HG02571 (cell line): ENCODE measurements around the gene CSRNP2.

Experiments used
- ATAC-seq: cut with Tn5 transposase; IDR thresholded peaks from one replicate; pipeline ENCODE4 v1.9.1; 2021; ENCODE audit warnings: mild to moderate bottlenecking, moderate library complexity; ENCODE audit not compliant: unreplicated experiment

The CSRNP2 gene, protein sequence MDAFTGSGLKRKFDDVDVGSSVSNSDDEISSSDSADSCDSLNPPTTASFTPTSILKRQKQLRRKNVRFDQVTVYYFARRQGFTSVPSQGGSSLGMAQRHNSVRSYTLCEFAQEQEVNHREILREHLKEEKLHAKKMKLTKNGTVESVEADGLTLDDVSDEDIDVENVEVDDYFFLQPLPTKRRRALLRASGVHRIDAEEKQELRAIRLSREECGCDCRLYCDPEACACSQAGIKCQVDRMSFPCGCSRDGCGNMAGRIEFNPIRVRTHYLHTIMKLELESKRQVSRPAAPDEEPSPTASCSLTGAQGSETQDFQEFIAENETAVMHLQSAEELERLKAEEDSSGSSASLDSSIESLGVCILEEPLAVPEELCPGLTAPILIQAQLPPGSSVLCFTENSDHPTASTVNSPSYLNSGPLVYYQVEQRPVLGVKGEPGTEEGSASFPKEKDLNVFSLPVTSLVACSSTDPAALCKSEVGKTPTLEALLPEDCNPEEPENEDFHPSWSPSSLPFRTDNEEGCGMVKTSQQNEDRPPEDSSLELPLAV

DNA sequence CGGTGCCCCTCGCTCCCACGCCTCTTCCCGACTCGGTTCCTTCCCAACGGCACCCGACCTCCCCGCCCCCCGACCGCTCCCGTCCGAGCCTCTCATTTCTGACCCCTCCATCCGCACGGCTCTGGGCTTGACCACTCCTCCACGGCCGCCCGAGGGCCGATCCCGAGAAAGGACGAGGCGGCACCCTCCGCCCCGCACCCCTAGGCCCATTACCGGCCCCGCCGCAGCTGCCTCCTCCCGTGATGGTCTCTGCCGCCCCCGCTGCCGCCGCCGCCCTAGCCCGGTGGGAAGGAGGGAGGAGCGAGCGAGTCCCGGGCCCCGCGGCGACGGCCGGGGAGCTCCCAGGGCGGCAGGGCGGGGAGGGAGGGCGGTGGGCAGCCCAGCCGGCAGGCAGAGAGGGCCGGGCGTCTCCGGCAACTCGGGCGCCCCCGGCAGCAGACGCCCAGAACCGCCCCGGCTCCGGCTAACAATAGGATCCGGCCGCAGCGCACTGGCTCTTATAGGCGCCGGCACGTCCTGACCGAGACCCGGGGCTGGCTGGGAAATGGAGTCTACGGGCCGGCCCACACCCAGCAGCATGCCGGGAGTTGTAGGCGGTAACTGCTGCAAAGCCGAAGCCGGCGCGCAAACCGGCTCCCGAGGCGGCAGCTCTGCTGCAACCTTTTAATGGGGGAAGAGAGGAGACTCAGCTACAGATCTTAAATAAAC lies at the start of gene CSRNP2:
TSS of gene CSRNP2 (minus strand) at position 471 of the 708 bp plus-strand sequence. CDS start 7,035 bp downstream, outside the sequence.
- ATAC-seq: peak; percentile 94

DNA sequence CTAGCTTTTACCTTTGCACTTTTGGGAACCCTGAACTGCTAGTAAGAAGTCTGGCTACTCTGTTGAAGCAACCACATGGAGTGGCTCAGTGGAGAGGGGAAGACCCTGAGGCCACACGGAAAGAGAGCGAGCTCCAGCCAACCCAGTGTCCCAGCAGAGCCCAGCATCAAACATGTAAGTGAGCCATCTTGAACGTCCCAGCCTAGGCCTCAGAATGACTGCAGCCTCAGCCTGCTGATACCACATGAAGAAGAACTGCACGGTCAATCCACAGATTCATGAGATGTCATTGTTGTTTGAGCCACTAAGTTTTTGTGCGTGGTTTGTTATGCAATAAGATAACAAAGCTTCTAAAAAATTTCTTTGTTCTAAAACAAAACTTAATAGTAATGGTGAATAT lies 49.3 kb upstream of the CSRNP2 start:
- ATAC-seq: no peak

DNA sequence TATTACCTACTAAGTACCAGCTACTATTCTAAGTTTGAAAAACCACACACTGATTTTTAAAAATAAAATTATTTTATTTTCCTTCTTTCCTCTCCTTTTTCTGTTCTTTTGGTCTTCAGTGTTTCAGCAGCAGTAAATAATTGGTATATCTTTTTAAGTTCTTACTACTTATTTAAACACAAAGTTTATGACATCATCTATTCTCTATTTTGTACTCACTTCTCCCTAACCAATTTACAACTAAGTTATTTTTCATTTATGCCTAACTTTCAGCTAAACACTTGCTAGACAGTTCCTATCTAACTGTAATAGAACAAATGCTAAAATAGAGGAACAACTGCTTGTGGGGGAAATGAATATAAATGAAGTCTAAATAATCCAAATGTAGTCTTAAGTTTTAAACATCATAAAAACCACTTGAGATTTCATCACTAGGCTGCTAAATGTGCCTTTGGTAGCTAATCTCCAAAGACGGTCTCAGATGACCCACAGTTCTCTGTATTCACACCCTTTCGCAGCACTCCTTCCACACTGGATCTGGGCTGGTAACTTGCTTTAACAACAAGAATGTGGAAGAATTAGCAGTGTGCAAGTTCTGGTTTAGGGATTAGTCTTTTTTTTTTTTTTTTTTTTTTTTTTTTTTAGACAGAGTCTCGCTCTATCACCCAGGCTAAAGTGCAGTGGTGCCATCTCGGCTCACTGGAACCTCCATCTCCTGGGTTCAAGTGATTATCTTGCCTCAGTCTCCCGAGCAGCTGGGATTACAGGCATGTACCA lies 48.5 kb upstream of the CSRNP2 start:
- ATAC-seq: no peak

DNA sequence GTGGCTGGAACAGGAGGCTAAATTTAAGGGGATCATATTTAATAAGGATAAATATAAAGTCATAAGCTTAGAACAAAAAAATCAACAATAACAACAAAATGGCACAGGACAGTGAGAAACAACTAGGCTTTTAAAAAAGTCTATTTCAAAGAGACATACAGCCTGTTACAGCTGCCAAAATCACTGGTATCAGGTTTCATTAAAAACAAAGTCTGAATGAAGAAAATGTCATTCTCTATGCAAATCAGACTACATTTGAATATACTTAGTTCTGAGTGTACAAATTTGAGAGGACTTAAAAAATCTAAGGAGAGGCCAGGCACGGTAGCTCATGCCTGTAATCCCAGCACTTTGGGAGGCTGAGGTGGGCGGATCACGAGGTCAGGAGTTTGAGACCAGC lies 45.5 kb upstream of the CSRNP2 start:
- ATAC-seq: no peak

DNA sequence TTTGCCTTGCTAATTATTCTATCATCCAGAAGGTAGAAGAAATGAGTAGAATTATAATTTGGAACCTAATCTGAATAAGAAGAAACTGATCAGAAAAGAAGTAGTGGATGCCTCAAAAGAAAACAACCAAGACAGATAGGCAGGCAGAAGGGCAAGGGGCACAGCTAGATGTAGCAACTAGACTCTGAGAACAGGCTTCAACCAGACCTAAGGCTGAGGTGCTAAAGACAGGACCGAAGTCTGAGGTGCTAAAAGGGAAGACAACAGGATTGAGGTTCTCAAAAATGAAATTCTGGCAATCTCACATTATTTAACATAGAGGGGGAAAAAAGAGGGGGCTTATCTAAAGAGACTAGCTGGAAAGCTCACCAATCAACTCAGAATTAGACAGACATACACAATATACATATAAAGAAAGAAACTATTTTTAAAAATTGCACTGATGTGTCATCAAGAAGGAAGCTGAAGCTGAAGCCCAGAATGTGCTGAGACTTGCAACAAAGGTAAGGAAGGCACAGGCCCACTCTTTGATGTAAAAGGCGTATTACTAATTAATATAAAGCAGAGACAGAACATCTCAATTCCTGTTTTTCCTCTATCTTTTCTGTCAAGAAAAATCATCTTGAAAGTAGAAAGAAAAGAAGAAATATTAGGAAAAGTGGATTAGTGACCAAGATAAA lies 43.8 kb upstream of the CSRNP2 start:
- ATAC-seq: no peak

DNA sequence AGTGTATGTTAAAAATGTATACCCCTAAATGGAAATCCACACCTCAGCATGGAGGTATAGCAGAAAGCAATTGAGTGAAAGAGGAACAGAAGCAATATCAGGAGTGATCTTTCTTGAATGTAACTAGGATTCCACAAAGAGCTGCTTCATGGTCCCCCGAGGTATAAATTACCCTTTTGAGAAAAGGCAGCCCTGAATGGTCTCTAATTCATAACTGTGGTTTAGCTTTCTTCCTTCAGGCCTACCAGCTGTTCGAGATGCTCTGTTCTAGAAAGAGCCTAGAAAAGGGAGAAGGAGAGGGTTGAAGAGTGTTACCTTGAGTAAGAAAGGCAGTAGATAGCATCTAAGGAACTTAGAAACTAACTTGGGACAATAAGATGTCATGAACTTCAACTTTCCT lies 42.9 kb upstream of the CSRNP2 start:
- no peak for ATAC-seq

DNA sequence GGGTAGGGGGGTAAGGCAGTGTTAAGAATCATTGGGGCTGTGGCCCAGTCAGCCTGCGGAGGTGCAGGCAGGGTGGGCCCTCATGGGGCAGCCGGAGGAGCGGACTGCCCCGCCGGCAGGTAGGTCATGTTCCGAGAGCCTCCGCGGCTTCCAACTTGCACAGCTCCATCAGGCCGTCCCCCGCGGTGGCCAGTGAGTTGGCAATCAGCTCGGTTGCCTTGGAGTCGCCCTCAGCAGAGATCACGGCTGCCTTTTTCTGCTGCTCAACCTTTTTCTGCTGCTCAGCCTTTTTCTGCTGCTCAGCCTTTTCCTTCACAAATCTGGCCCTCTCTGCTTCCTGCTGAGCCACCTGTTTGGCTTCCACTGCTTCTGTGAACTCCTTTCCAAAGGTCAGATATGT lies 41.1 kb upstream of the CSRNP2 start:
- ATAC-seq: no peak

DNA sequence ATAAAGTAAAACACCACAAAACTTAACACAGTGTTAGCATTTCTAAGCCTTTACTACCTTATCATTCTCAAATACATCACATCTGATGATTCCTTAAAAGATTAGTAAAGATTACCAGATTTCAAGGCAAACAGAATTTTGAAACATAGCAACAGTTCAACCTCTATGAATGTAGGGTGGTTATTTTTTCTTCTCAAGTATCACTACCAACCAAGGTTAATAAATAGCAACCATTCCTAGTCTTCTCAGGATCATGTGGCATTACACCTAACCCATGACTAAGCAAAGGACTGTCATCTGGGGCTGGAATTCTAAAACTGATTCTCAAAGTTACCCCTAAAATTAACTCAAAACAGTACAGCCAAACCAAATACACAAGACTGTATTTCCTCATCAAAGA lies 39.4 kb upstream of the CSRNP2 start:
- ATAC-seq: no peak

DNA sequence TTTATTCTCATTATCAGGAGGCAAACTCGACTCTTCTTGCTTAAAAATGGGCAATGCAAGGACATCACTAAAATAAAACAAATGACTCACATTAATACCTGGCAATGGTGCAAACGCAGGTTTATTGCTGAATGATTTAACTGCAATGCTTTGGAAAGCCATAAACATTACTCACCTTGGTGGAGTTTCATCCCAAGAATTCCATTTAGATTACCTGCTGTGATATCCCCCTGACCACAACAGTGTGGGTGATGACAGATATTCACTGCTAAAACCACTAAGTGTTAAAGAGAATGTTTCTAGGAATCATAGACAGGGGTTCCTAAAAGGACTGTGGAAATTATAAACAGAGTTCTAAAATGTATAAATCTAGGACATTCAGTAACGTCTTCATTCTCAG lies 35.3 kb upstream of the CSRNP2 start:
- ATAC-seq: no peak

DNA sequence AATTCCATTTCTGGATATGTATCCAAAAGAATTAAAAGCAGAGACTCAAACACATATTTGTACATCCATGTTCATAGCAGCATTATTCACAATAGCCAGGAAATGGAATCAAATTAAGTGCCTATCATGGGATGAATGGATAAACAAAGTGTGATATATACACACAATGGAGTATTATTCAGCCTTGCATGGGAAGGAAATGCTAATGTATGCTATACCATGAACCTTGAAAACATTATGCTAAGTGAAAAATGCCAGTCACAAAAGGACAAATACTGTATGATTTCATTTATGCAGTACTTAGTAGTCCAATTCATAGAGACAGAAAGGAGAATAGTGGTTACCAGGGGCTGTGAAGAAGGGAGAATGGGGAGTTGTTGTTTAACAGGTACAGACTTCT lies 32.1 kb upstream of the CSRNP2 start:
- no peak for ATAC-seq

DNA sequence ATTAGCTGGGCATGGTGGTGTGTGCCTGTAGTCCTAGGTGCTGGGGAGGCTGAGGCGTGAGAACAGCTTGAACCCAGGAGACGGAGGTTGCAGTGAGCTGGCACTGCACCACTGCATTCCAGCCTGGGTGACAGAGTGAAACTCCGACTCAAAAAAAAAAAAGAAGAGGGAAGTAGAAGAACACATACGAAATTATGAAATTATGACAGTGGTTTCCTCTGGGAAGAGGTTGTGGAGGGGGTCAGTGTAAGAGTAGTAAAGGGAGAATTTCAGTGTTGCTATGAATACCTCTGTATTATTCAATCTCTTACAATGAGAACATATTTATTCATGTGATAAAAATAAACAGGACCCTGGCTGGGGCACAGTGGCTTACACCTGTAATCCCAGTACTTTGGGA lies 24.7 kb upstream of the CSRNP2 start:
- no peak for ATAC-seq

DNA sequence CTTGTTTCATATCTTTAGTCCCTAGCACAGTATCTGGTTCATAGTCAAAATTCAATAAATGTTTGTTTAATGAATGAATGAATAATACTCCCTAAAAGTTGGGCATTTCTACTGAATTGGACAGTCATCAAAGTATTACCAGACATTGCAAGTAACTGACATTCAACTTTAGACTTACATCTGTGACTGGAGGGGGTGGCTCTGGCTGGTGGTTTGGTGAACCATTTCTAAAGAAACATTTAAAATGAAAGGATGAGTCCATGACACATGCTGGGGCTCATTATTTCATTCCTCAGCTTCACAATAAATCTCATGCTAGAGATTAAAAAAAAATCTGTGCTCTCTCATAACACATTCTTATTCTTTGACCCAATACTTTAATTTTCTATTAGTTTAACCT lies 20.6 kb upstream of the CSRNP2 start:
- no peak for ATAC-seq

DNA sequence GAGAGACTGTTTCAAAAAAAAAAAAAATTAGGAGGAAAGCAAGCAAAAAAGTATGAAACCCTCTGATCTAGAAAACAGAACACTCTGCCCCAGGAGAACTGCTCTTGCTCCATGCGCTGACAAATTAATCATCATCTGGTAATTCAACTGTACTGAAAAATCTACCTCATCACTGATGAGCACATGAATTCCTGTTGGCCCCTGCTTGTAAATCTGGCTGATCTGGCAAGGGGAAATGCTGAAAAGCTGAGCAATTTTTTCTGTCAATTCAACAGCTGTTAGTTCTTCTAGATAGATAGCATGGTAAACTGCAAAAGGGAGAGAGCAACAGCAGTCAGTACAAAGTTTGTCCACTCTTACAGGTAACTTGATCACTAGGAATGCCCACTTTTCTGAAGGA lies 15.2 kb upstream of the CSRNP2 start:
- no peak for ATAC-seq

DNA sequence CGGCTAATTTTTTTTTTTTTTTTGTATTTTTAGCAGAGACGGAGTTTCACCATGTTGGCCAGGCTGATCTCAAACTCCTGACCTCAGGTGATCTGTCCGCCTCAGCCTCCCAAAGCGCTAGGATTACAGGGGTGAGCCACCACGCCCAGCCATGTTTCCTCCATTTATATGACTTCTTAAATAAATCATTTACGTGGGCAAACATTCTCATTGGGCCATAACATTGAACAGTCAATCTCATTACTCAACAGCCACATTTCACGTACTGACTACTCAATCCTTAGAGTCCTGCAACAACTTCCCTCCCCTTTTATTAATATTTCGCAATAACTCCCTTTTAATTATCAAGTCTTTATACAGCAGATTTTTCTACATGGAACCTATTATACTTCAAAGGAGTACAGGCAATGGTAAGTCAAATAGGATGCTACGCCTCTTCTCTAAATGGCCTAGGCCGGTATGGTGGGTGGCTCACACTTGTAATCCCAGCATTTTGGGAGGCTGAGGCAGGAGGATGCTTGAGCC lies 7.4 kb upstream of the CSRNP2 start:
- no peak for ATAC-seq

DNA sequence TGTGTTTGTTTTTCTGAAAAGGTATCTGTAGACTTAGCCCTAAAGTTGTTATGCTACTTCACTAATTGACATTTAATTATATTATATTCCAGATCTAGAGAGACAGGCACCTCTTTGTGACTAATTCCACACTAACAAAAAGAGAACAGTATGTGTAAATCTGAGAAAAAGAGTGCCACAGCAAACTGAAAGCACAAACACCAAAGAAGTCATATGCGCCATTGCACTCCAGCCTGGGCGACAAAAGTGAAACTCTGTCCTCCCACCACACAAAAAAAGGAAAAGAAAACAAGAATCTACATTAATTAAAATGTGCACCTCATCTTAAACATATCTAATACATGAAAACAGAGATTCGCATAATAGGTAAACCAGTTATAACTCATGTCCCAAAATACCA lies 4.4 kb upstream of the CSRNP2 start:
- no peak for ATAC-seq

DNA sequence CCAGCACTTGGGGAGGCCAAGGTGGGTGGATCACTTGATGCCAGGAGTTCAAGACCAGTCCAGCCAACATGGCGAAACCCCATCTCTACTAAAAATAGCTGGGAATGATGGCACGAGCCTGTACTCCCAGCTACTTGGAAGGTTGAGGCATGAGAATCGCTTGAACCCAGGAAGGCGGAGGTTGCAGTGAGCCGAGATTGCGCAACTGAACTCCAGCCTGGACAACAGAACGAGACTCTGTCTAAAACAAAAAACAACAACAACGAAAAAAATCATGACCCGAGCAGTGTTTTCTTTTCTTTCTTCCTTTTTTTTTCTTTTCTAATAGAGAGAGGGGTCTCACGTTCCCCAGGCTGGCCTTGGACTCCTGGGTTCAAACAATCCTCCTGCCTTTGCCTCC lies 3.5 kb upstream of the CSRNP2 start:
- ATAC-seq: no peak

DNA sequence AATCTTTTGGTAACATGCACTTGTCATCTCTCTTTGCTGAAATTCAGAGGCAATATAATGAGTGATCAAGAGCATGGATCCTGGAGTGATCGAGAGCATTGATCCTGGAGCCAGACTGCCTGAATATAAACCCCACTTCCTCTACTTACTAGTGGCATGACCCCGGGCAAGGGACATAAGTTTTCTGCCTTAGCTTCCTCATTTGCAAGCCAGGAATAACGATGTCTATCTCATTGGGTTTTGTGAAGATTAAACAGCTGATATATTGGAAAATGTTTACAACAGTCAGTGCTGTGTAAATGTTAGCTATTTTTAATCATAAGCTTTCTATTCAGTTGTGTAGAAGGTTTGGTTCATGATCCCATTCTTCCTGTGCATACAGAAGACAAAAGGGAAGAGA lies 2.4 kb upstream of the CSRNP2 start:
- ATAC-seq: no peak

DNA sequence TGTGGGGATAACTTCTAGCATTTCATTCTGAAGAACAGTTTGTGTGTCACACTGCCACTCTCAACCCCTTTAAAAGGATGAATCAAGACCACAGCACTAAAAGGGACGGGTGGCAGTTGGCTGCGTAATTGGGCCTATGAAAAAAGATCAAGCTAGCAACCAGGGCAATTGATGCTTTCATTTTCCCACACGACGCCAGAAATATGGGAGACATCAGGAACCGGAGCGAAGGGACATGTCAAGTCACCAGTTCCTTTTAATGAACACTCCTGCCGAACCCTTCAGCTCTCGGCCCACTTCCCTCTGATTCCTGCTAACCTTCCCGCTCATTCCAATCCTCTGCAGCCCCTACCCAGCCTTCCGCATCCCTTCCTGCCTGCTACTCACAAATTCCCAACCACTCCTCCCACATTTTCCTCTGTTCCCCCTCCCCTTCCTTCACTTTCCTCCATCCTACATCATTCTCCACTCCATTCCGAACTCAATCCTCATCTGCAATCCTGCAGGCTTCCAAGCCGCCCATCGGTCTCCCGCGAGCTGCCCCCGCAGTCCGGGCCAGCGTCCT lies 753 bp downstream of the CSRNP2 start:
- no peak for ATAC-seq

DNA sequence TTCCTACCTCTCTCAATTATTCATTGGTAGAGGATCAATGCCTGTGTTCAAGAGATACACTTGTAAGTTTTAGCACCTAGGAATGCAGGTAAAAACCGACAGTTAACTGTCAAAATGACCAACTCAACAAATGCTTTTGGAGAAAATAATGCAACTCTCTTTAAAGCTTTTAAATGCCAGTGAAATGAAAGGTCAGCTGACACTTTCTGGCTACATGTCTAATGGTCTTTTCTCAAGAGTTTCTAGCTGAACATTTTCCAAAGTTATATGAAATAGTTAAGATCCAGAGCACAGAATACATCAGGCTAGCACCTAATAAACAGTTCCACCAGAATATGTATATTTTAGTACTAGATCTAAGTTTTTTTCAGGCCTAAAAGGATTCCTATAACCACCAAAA lies 2.0 kb downstream of the CSRNP2 start:
- no peak for ATAC-seq

DNA sequence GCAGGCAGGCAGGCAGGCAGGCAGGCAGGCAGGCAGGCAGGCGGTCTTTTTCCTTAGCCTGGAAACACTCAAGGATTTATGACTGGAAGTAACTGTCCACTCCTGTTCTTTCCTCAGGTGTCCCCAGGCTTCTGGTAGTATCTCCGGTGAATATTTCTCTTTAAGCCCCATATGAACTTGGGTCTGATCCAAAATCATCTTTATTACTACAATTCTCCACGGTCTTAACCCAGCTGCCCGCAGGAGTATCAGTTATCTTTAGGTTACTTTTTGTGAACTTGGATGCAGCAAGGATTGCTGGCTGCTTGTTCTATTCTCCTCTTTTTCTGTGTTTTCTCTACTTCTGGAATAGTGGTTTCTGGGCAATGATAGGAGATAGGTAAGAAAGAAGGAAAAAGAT lies 3.3 kb downstream of the CSRNP2 start:
- ATAC-seq: no peak
